Panc1 (cell line): Measurements from ENCODE around the gene SPSB1. TPM values are rescaled to one million over a fixed set of nuclear protein-coding genes. Genes with fewer than 3 reads are reported as not detected.

ENCODE experiments used
- ATAC-seq: fragments of 200-7000 bp; cut with Tn5 transposase; 2 replicates; pipeline ENCODE4 v1.9.1; 2020; ENCODE audit warnings: mild to moderate bottlenecking, moderate library complexity
- BruUV-seq: library from RNA; stranded (reverse); fragments of 400-500 nt; replicated peaks from 2 replicates; lab custom pipeline; 2021; lab: Mats Ljungman, UMichigan
- CTCF ChIA-PET: fragments of 300-600 bp; sonication (Branson Sonifier 250); formaldehyde crosslinking; loops from one replicate; lab custom pipeline; 2022; ENCODE audit warnings: antibody characterized with exemption; lab: Charles Lee
- POLR2A ChIA-PET: fragments of 300-600 bp; sonication (Branson Sonifier 250); formaldehyde crosslinking; loops from one replicate; lab custom pipeline; 2022; ENCODE audit warnings: antibody characterized with exemption; lab: Charles Lee
- DNase-seq: peaks from one replicate; pipeline ENCODE4 v3.0.0-alpha.2; 2010; ENCODE audit warnings: low read depth, low spot score
- H3K27ac ChIP-seq: 2 replicates; pipeline ENCODE4 v1.5.1; 2011; ENCODE audit warnings: mild to moderate bottlenecking, low read length, inconsistent platforms
- H3K27me3 ChIP-seq: fragments of 200-500 bp; sonication (Bioruptor generic); 2 replicates; pipeline ENCODE4 v1.6.0; 2014; ENCODE audit warnings: low read length, inconsistent platforms; ENCODE audit not compliant: control insufficient read depth, insufficient read depth
- H3K36me3 ChIP-seq: fragments of 200-500 bp; sonication (Bioruptor generic); 2 replicates; pipeline ENCODE4 v1.5.1; 2014; ENCODE audit warnings: inconsistent platforms, mild to moderate bottlenecking, low read length, moderate library complexity; ENCODE audit not compliant: control insufficient read depth, insufficient read depth
- H3K4me1 ChIP-seq: 2 replicates; pipeline ENCODE4 v1.5.1; 2011; ENCODE audit warnings: inconsistent platforms, mild to moderate bottlenecking, low read length, moderate library complexity; ENCODE audit not compliant: control insufficient read depth, insufficient read depth
- H3K4me3 ChIP-seq, 2 experiments: 2 replicates each; pipeline ENCODE4 v1.5.1; 2011 to 2012; ENCODE audit warnings: low read depth in 2 of 2, low read length in 2 of 2, mild to moderate bottlenecking in 2 of 2, inconsistent platforms in 1 of 2, moderate library complexity in 1 of 2
- H3K9me3 ChIP-seq: fragments of 200-500 bp; sonication (Bioruptor generic); 2 replicates; pipeline ENCODE4 v1.5.1; 2014; ENCODE audit warnings: low read depth, mild to moderate bottlenecking, inconsistent platforms, low read length, moderate library complexity; ENCODE audit not compliant: control insufficient read depth, insufficient read depth
- CTCF ChIP-seq: fragments of 450-650 bp; IDR thresholded peaks from 2 replicates; pipeline ENCODE4 v1.5.1; 2017; ENCODE audit warnings: mild to moderate bottlenecking
- POLR2AphosphoS5 ChIP-seq: IDR thresholded peaks from 2 replicates; pipeline ENCODE4 v1.6.1; 2012; ENCODE audit warnings: mild to moderate bottlenecking, low read depth, low read length, moderate library complexity
- REST ChIP-seq, 2 experiments: IDR thresholded peaks; 2 replicates each; pipeline ENCODE4 v1.6.1; 2011 to 2012; ENCODE audit warnings: low read depth in 2 of 2, control low read depth in 1 of 2, low read length in 1 of 2, mild to moderate bottlenecking in 1 of 2, moderate library complexity in 1 of 2; ENCODE audit not compliant: insufficient read depth in 1 of 2
- SIN3A ChIP-seq: IDR thresholded peaks from 2 replicates; pipeline ENCODE4 v1.6.1; 2012; ENCODE audit warnings: low read depth, mild to moderate bottlenecking, low read length, moderate library complexity, borderline replicate concordance; ENCODE audit not compliant: insufficient read depth
- TCF7L2 ChIP-seq: IDR thresholded peaks from 2 replicates; pipeline ENCODE4 v1.6.1; 2011; ENCODE audit warnings: mild to moderate bottlenecking, low read depth, low read length, inconsistent platforms
- in situ Hi-C: cut with HindIII; loops from 2 replicates; pipeline ENCODE4 v1.10.0; 2016; ENCODE audit warnings: low sequenced_read_pairs, low pct_unique_long_range_greater_than_20kb
- intact Hi-C: fragments of 100-400 bp; cut with micrococcal nuclease; formaldehyde crosslinking; loops from one replicate; pipeline ENCODE4 v1.10.0; 2022; ENCODE audit not compliant: unreplicated experiment
- total RNA-seq: library from RNA; stranded (reverse); gene quantifications from one replicate; pipeline ENCODE4 v1.2.1, GENCODE V29; 2021; ENCODE audit not compliant: unreplicated experiment

SPSB1 gene
- total RNA-seq, 1 experiment from 2014 or later = 73.7 TPM

- peaks cover 49% of the 10 kb centered on the region for H3K4me1 ChIP-seq
- H3K4me3 ChIP-seq = peak overlapping the region; percentile 62 to 96; a peak in 3 of 4 replicates
- H3K36me3 ChIP-seq = no peaks in the 10 kb centered on the region; the same call in 1 of the 2 replicates
- peak overlapping the region; percentile 80; the same call in 1 of the 2 replicates for H3K27ac ChIP-seq
- in situ Hi-C loops = no loop called here
- BruUV-seq = no TSS peak
- POLR2A ChIA-PET = interaction anchor here (0.5 to 0.7 kb wide), 2 partner anchors 24 to 462 kb away, joined by 3 read pairs; no protein-coding TSS in a partner anchor
- no peaks in the 10 kb centered on the region for H3K27me3 ChIP-seq
- intact Hi-C loops = no loop called here
- ATAC-seq = no peak
- CTCF ChIA-PET = interaction anchor here (0.7 kb wide), 1 partner anchor 20 kb away, joined by 3 read pairs; no protein-coding TSS in a partner anchor
- TF ChIP-seq REST (IDR thresholded peaks at IDR 0.05; ENCODE audit: insufficient read depth in 1 of 2, low read depth in 2 of 2, low read length in 1 of 2) (no peak), POLR2AphosphoS5 (no peak), CTCF (no peak)
- no peak for DNase-seq
- no peaks in the 10 kb centered on the region for H3K9me3 ChIP-seq
These were observed 3.2 kb downstream of the SPSB1 start for GRCh38 chr1:9295884-9296283.

- H3K27ac ChIP-seq = no peak overlapping the region; the same call in 1 of the 2 replicates
- no peaks in the 10 kb centered on the region; the same call in 1 of the 2 replicates for H3K36me3 ChIP-seq
- no peaks in the 10 kb centered on the region for H3K9me3 ChIP-seq
- H3K4me1 ChIP-seq = peaks cover 45% of the 10 kb centered on the region
- no TSS peak for BruUV-seq
- ChIA-PET POLR2A (interaction anchor here (0.6 kb wide), 1 partner anchor 122 kb away, joined by 3 read pairs; no protein-coding TSS in a partner anchor), CTCF (interaction anchor here (0.6 kb wide), 1 partner anchor 106 kb away, joined by 3 read pairs; no protein-coding TSS in a partner anchor)
- DNase-seq = no peak
- in situ Hi-C loops (no loop called here), intact Hi-C loops (no loop called here)
- no peaks in the 10 kb centered on the region for H3K27me3 ChIP-seq
- no peak for TF ChIP-seq REST (IDR thresholded peaks at IDR 0.05; ENCODE audit: insufficient read depth in 1 of 2, low read depth in 2 of 2, low read length in 1 of 2)
- no peak for TF ChIP-seq POLR2AphosphoS5
- no peak for TF ChIP-seq TCF7L2
- TF ChIP-seq CTCF = no peak
- no peak for TF ChIP-seq SIN3A
- H3K4me3 ChIP-seq = no peak overlapping the region
- ATAC-seq = no peak
These were observed 4.2 kb downstream of the SPSB1 start for GRCh38 chr1:9296850-9297249.
